HG03159 (cell line): ENCODE measurements around the gene UGT2B10.

Experiments
- ATAC-seq: cut with Tn5 transposase; IDR thresholded peaks from one replicate; pipeline ENCODE4 v1.9.1; 2021; ENCODE audit warnings: mild to moderate bottlenecking, moderate library complexity; ENCODE audit not compliant: unreplicated experiment

UGT2B10 gene

GRCh38 chr4:68869274-68869773, 53.5 kb downstream of the UGT2B10 start:
- no peak for ATAC-seq

DNA sequence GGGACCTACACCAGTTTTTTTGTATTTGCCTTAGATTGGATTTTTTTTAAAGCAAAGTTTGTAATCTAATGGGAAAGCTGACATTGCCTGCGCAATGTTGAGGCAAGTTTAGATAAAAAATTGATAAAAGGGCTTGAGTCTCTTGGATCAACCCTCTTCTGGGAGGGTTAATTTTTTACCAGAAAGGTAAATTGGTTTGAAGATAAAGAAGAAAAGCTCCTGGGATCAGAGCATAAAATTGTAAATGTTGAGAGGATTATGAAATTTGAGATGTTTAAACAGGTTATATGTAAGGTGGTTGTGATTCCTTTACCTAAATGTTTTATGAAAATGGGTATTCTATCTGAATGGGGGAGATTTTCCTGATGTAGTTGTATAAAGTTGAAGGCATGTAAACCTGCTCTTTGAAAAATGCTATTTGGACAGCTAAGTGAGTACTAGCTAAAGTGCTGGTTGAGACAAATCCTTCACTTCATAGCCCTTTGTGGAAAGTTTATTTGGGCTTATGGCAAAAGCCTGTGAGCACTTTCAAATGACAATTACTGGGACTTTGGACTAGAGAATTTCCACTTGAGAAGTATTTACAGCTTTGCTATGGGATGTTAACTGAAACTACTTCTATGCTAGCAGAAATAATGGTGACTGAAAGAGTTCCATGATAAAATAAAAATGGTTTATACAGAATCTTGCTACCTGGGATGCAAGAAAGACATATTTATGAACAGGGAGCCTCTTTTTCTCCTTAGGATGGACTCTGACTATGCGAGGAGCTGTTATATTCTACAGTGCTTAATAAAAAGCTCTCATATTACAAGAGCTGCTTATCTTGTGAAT, 56.2 kb downstream of the UGT2B10 start:
- ATAC-seq = no peak

GRCh38 chr4:68872643-68873502, 57.1 kb downstream of the UGT2B10 start:
- no peak for ATAC-seq

DNA sequence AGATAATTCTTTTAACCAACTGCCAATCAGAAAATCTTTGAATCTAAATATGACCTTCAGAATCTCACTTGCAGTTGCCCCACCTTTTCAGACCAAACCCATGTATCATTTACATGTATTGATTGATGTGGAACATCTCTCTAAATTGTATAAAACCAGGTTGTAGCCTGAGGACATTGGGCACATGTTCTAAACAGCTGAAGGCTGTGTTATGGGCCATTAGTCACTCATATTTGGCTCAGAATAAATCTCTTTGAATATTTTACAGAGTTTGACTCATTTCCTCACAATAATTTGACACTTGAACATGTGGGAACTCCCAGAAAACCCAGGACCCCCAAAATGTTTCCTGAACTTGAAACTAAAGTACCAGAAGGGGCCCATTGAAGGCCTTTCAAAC, 58.7 kb downstream of the UGT2B10 start:
- no peak for ATAC-seq

- no peak for ATAC-seq
Observed at GRCh38 chr4:68877555-68877954, 61.8 kb downstream of the UGT2B10 start.

GRCh38 chr4:68878048-68878447, 62.3 kb downstream of the UGT2B10 start:
- no peak for ATAC-seq
